Measurements from ENCODE around the gene RTRAF.

Gene RTRAF

DNA sequence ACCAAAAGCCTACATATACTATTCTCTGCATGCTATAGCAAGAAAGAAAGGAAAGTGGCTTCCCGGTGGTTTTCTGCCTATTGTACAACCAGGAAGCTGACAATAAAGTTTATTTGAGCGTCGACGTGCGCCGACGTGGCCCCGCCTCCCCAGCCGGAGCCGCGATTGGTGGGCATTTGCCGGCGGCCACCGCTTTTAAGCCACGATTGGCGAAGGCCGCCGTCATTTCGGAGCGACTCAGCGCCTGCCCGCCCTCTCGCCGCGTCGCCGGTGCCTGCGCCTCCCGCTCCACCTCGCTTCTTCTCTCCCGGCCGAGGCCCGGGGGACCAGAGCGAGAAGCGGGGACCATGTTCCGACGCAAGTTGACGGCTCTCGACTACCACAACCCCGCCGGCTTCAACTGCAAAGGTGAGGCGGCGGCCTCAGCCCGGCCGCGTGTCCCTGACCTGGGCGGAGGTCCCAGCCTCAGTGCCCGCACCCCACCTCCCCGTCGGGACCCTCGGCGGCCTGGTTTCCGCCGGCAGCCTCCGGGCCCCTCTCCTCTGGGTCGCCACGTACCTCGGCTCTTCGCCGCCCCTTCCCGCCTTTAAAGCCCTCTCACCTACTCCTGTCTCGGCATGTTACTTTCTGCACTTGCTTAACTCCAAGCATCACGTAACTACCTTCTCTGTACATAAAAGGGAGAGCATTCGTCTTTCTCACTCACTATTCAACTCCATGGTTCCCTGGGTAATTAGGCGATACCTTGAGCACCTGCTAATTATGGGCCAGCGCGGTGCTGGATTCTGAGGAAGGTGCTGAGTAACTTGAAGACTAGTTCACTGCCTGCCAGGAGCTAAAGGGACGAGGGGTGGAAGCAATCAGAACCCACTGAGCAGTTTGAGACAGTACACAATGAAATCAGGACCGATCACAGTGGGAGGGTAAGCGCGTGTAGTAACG is at the start of gene RTRAF:
TSS of gene RTRAF (plus strand) at position 254 of the 942 bp plus-strand sequence. CDS start at position 348, 94 bp downstream.
- peak within 1 kb of the TSS; percentile 67 for H3K27ac ChIP-seq (ENCODE audit: low read depth, low read length)
- no peaks in the 10 kb centered on the region for H3K9me3 ChIP-seq (ENCODE audit: control insufficient read depth in 1 of 2, low read length in 2 of 2)
- no peaks in the 10 kb centered on the region for H3K27me3 ChIP-seq (ENCODE audit: control insufficient read depth in 1 of 2, insufficient read depth in 2 of 2, low read length in 2 of 2)
- peaks cover 5 to 25% of the 10 kb centered on the region in 2 donors for H3K36me3 ChIP-seq (ENCODE audit: control insufficient read depth in 1 of 2, insufficient read depth in 2 of 2, low read length in 2 of 2)
- H3K9ac ChIP-seq (ENCODE audit: low read depth in 1 of 2, low read length in 2 of 2), result peak within 1 kb of the TSS; percentile 93 to 94
- H3K4me1 ChIP-seq (ENCODE audit: control insufficient read depth in 1 of 2, insufficient read depth in 2 of 2, low read length in 2 of 2), result peaks cover 13 to 20% of the 10 kb centered on the region in 2 donors
- H3K4me3 ChIP-seq (ENCODE audit: low read depth in 1 of 2, low read length in 2 of 2), result peak within 1 kb of the TSS; percentile 82 to 97

DNA sequence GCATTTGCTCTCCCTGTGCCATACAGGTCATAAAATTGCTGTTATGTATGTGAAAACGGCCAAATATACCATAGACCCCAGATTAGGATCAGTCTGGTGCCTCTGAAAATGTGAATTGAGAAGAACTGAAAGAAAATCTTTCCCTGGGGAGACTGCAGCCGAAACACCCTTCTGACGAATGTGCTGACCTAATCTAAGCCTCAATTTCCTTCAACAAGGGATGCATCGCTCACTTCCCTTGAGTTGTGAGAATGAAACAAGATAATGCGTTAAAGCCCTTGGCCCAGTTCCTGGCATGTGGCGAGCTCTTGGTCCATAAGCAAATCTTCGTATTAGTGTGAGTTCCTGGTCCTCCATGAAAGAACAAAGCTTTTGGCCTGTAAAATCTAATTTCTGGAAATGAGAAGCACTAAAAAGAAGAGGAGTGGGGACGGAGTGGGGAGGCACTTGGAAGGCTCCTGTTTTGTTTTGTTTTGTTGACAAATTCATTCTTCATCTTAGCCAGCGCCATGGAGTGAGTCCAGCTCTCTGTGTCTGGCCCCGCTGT is 49.5 kb upstream of the RTRAF start:
- H3K9me3 ChIP-seq (ENCODE audit: control insufficient read depth in 1 of 2, low read length in 2 of 2), result no peaks in the 10 kb centered on the region
- H3K36me3 ChIP-seq (ENCODE audit: control insufficient read depth in 1 of 2, insufficient read depth in 2 of 2, low read length in 2 of 2), result no peaks in the 10 kb centered on the region
- H3K9ac ChIP-seq (ENCODE audit: low read depth in 1 of 2, low read length in 2 of 2), result no peak overlapping the region
- H3K4me3 ChIP-seq (ENCODE audit: low read depth in 1 of 2, low read length in 2 of 2), result no peak overlapping the region
- no peaks in the 10 kb centered on the region for H3K27me3 ChIP-seq (ENCODE audit: control insufficient read depth in 1 of 2, insufficient read depth in 2 of 2, low read length in 2 of 2)
- no peak overlapping the region for H3K27ac ChIP-seq (ENCODE audit: low read depth, low read length)
- H3K4me1 ChIP-seq (ENCODE audit: control insufficient read depth in 1 of 2, insufficient read depth in 2 of 2, low read length in 2 of 2), result no peaks in the 10 kb centered on the region

DNA sequence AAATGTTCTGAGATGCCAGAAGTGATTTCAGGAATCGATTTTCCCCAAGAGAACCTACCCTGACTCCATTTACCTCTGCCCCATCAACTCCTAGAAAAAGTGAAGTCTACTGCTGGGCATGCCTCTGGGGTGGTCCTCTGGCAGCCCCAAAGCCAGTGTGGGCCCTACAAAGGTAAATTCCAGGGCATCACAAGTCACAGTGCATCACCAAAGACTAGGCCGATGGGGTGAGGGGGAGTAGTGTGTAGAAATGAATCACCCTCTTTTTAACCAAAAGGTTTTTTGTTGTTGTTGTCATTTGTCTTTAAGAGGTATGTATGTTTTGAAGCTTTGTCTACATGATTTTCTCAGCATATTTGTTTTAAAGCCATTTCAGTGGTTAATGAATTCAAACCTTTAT is 46.4 kb upstream of the RTRAF start:
- no peaks in the 10 kb centered on the region for H3K4me1 ChIP-seq (ENCODE audit: control insufficient read depth in 1 of 2, insufficient read depth in 2 of 2, low read length in 2 of 2)
- no peaks in the 10 kb centered on the region for H3K27me3 ChIP-seq (ENCODE audit: control insufficient read depth in 1 of 2, insufficient read depth in 2 of 2, low read length in 2 of 2)
- no peak overlapping the region for H3K9ac ChIP-seq (ENCODE audit: low read depth in 1 of 2, low read length in 2 of 2)

GRCh38 chr14:51950007-51950406 is 39.3 kb upstream of the RTRAF start:
- H3K9me3 ChIP-seq (ENCODE audit: control insufficient read depth in 1 of 2, low read length in 2 of 2), result no peaks in the 10 kb centered on the region
- no peaks in the 10 kb centered on the region for H3K27me3 ChIP-seq (ENCODE audit: control insufficient read depth in 1 of 2, insufficient read depth in 2 of 2, low read length in 2 of 2)
- peaks cover 3 to 7% of the 10 kb centered on the region in 2 donors for H3K36me3 ChIP-seq (ENCODE audit: control insufficient read depth in 1 of 2, insufficient read depth in 2 of 2, low read length in 2 of 2)

More for the DNA sequence above, 46.4 kb upstream of the RTRAF start:
- Histone ChIP-seq H3K9me3 (ENCODE audit: control insufficient read depth in 1 of 2, low read length in 2 of 2) (no peaks in the 10 kb centered on the region), H3K4me3 (ENCODE audit: low read depth in 1 of 2, low read length in 2 of 2) (no peak overlapping the region), H3K36me3 (ENCODE audit: control insufficient read depth in 1 of 2, insufficient read depth in 2 of 2, low read length in 2 of 2) (no peaks in the 10 kb centered on the region), H3K27ac (ENCODE audit: low read depth, low read length) (no peak overlapping the region)

DNA sequence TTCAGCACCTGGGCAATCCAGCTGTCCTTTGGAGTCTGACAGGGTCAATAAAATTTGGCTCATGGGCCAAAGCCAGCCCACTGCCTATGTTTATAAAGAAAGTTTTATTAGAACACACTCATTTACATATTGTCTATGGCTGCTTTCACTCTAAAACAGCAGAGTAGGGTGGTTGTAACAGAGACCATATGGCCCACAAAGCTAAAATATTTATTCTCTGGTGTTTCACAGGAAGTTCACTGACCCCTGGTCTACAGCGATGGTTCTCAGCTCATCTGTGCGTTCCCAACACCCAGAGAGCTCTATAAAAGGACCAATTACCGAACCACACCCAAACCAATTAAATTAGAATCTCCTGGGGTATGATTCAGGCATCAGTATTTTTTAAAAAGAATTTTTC is 37.7 kb upstream of the RTRAF start:
- Histone ChIP-seq H3K36me3 (ENCODE audit: control insufficient read depth in 1 of 2, insufficient read depth in 2 of 2, low read length in 2 of 2) (peaks cover 3 to 7% of the 10 kb centered on the region in 2 donors), H3K27me3 (ENCODE audit: control insufficient read depth in 1 of 2, insufficient read depth in 2 of 2, low read length in 2 of 2) (no peaks in the 10 kb centered on the region), H3K4me3 (ENCODE audit: low read depth in 1 of 2, low read length in 2 of 2) (no peak overlapping the region), H3K4me1 (ENCODE audit: control insufficient read depth in 1 of 2, insufficient read depth in 2 of 2, low read length in 2 of 2) (no peaks in the 10 kb centered on the region), H3K27ac (ENCODE audit: low read depth, low read length) (no peak overlapping the region), H3K9ac (ENCODE audit: low read depth in 1 of 2, low read length in 2 of 2) (no peak overlapping the region), H3K9me3 (ENCODE audit: control insufficient read depth in 1 of 2, low read length in 2 of 2) (no peaks in the 10 kb centered on the region)

More at GRCh38 chr14:51950007-51950406, 39.3 kb upstream of the RTRAF start:
- H3K9ac ChIP-seq (ENCODE audit: low read depth in 1 of 2, low read length in 2 of 2), result no peak overlapping the region
- no peak overlapping the region for H3K27ac ChIP-seq (ENCODE audit: low read depth, low read length)
- no peak overlapping the region for H3K4me3 ChIP-seq (ENCODE audit: low read depth in 1 of 2, low read length in 2 of 2)
- no peaks in the 10 kb centered on the region for H3K4me1 ChIP-seq (ENCODE audit: control insufficient read depth in 1 of 2, insufficient read depth in 2 of 2, low read length in 2 of 2)

DNA sequence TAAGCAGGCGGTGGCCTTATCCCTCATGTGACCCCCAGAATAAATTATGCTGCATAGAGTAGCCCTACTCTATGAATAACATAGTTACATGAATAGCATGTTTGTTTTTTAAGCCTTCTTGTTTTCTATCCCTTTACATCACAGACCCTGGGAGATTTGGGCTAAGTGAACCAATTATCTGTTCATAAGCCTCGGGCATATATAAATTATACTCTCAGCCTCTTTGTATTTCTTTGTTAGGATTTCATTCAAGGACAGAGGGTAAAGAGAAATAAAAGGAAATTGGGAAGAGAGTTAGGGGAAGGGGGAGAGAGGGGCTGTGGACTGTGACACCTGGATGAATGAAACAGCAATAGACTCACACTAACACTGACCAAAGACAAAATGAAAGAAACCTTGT is 35.3 kb upstream of the RTRAF start:
- Histone ChIP-seq H3K4me3 (ENCODE audit: low read depth in 1 of 2, low read length in 2 of 2) (no peak overlapping the region), H3K36me3 (ENCODE audit: control insufficient read depth in 1 of 2, insufficient read depth in 2 of 2, low read length in 2 of 2) (peaks cover 4 to 10% of the 10 kb centered on the region in 2 donors), H3K9me3 (ENCODE audit: control insufficient read depth in 1 of 2, low read length in 2 of 2) (peaks cover 2 to 4% of the 10 kb centered on the region in 2 donors), H3K4me1 (ENCODE audit: control insufficient read depth in 1 of 2, insufficient read depth in 2 of 2, low read length in 2 of 2) (no peaks in the 10 kb centered on the region), H3K27ac (ENCODE audit: low read depth, low read length) (no peak overlapping the region), H3K27me3 (ENCODE audit: control insufficient read depth in 1 of 2, insufficient read depth in 2 of 2, low read length in 2 of 2) (no peaks in the 10 kb centered on the region), H3K9ac (ENCODE audit: low read depth in 1 of 2, low read length in 2 of 2) (no peak overlapping the region)

DNA sequence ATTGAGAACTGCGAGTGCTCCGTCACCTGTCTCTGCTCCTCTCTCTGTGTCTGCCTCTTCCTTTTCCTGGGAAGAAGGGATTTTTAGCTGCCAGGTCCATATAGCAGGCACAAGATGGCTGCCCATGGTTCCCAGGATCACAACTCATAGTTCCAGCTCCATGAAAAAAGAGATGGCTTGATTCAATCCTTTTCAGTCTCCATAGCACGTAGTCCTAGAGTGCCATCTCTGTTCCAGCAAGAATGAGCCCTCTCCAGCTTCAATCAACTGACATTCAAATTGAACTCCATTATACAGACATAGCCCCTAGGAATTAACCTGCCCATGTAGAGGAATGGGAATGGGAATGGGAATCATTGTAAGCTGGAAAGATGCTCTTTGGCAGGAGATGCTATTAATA is 34.7 kb upstream of the RTRAF start:
- Histone ChIP-seq H3K9me3 (ENCODE audit: control insufficient read depth in 1 of 2, low read length in 2 of 2) (peaks cover 2 to 4% of the 10 kb centered on the region in 2 donors), H3K4me3 (ENCODE audit: low read depth in 1 of 2, low read length in 2 of 2) (no peak overlapping the region), H3K4me1 (ENCODE audit: control insufficient read depth in 1 of 2, insufficient read depth in 2 of 2, low read length in 2 of 2) (no peaks in the 10 kb centered on the region), H3K36me3 (ENCODE audit: control insufficient read depth in 1 of 2, insufficient read depth in 2 of 2, low read length in 2 of 2) (peaks cover 6 to 10% of the 10 kb centered on the region in 2 donors), H3K27ac (ENCODE audit: low read depth, low read length) (no peak overlapping the region), H3K9ac (ENCODE audit: low read depth in 1 of 2, low read length in 2 of 2) (no peak overlapping the region), H3K27me3 (ENCODE audit: control insufficient read depth in 1 of 2, insufficient read depth in 2 of 2, low read length in 2 of 2) (no peaks in the 10 kb centered on the region)

DNA sequence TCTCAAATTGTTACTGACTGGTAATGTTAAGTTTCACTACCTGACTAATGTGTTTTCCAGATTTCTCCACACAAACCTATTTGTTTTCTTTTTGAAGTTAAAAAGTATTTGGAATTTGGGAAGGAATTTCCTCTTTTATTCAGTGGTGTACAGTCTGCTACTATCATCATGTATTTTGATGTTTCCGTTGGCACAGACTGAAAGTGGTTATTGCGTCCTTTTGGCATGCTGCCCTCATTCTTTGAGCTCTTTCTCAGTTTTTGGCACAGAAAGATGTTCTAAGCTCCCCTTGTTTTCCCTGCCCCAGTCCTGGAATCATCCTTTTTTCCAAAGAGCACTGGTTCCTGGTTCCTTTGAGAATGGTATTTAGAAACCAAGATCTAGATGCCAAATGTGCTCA is 31.4 kb upstream of the RTRAF start:
- H3K4me3 ChIP-seq (ENCODE audit: low read depth in 1 of 2, low read length in 2 of 2), result no peak overlapping the region
- no peak overlapping the region for H3K27ac ChIP-seq (ENCODE audit: low read depth, low read length)
- no peaks in the 10 kb centered on the region for H3K27me3 ChIP-seq (ENCODE audit: control insufficient read depth in 1 of 2, insufficient read depth in 2 of 2, low read length in 2 of 2)
- peaks cover 2 to 4% of the 10 kb centered on the region in 2 donors for H3K9me3 ChIP-seq (ENCODE audit: control insufficient read depth in 1 of 2, low read length in 2 of 2)
- H3K9ac ChIP-seq (ENCODE audit: low read depth in 1 of 2, low read length in 2 of 2), result no peak overlapping the region
- H3K4me1 ChIP-seq (ENCODE audit: control insufficient read depth in 1 of 2, insufficient read depth in 2 of 2, low read length in 2 of 2), result no peaks in the 10 kb centered on the region
- peaks cover 3 to 10% of the 10 kb centered on the region in 2 donors for H3K36me3 ChIP-seq (ENCODE audit: control insufficient read depth in 1 of 2, insufficient read depth in 2 of 2, low read length in 2 of 2)

DNA sequence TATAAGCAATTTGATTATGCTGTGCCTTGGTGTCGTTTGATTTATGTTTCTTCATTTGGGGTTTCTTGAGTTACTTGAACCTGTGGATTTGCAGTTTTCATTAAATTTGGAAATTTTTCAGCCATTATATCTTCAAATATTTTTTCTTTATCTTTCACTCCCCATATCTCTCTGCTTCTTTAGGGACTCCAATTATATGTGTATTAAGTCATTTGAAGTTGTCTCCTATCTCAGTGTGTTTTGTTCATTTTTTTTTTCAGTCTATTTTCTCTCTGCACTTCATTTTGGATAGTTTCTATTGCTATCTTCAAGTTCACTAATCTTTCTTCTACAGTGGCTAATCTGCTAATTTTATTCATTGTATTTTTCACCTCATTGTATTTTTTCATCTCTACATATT is 29.4 kb upstream of the RTRAF start:
- no peaks in the 10 kb centered on the region for H3K27me3 ChIP-seq (ENCODE audit: control insufficient read depth in 1 of 2, insufficient read depth in 2 of 2, low read length in 2 of 2)
- no peak overlapping the region for H3K4me3 ChIP-seq (ENCODE audit: low read depth in 1 of 2, low read length in 2 of 2)
- peaks cover 3 to 4% of the 10 kb centered on the region in 2 donors for H3K36me3 ChIP-seq (ENCODE audit: control insufficient read depth in 1 of 2, insufficient read depth in 2 of 2, low read length in 2 of 2)
- no peak overlapping the region for H3K27ac ChIP-seq (ENCODE audit: low read depth, low read length)
- H3K9ac ChIP-seq (ENCODE audit: low read depth in 1 of 2, low read length in 2 of 2), result no peak overlapping the region
- no peaks in the 10 kb centered on the region for H3K4me1 ChIP-seq (ENCODE audit: control insufficient read depth in 1 of 2, insufficient read depth in 2 of 2, low read length in 2 of 2)
- H3K9me3 ChIP-seq (ENCODE audit: control insufficient read depth in 1 of 2, low read length in 2 of 2), result peaks cover 2 to 4% of the 10 kb centered on the region in 2 donors

- Histone ChIP-seq H3K4me3 (ENCODE audit: low read depth in 1 of 2, low read length in 2 of 2) (no peak overlapping the region), H3K9me3 (ENCODE audit: control insufficient read depth in 1 of 2, low read length in 2 of 2) (peaks cover 2 to 4% of the 10 kb centered on the region in 2 donors), H3K4me1 (ENCODE audit: control insufficient read depth in 1 of 2, insufficient read depth in 2 of 2, low read length in 2 of 2) (no peaks in the 10 kb centered on the region), H3K36me3 (ENCODE audit: control insufficient read depth in 1 of 2, insufficient read depth in 2 of 2, low read length in 2 of 2) (peaks cover 3 to 4% of the 10 kb centered on the region in 2 donors), H3K27me3 (ENCODE audit: control insufficient read depth in 1 of 2, insufficient read depth in 2 of 2, low read length in 2 of 2) (no peaks in the 10 kb centered on the region), H3K9ac (ENCODE audit: low read depth in 1 of 2, low read length in 2 of 2) (no peak overlapping the region), H3K27ac (ENCODE audit: low read depth, low read length) (no peak overlapping the region)
Observed at GRCh38 chr14:51960866-51961265, 28.5 kb upstream of the RTRAF start.
